HCT116 (cell line): ENCODE data around the gene COX6A2.

Source experiments
- EZH2 ChIP-seq: fragments of 200-600 bp; sonication (generic); IDR thresholded peaks from 2 replicates; pipeline ENCODE4 v1.6.1; 2017; ENCODE audit warnings: antibody characterized with exemption, mixed run types
- POLR2A ChIP-seq: IDR thresholded peaks from 2 replicates; pipeline ENCODE4 v1.7.0; 2011; ENCODE audit warnings: borderline replicate concordance; ENCODE audit not compliant: insufficient read depth, insufficient read length; ENCODE audit errors: extremely low read depth
- POLR2AphosphoS5 ChIP-seq: IDR thresholded peaks from 2 replicates; pipeline ENCODE4 v1.6.1; 2011; ENCODE audit warnings: mild to moderate bottlenecking, low read depth, low read length, moderate library complexity
- SP1 ChIP-seq: IDR thresholded peaks from 2 replicates; pipeline ENCODE4 v1.6.1; 2012; ENCODE audit warnings: low read depth
- ZFX ChIP-seq: fragments of 450-650 bp; IDR thresholded peaks from 2 replicates; pipeline ENCODE4 v1.6.1; 2017
- TF ChIP-seq, protein P1 (sequence below), 3 experiments: fragments of 200-600 bp in 1 of 3; sonication (generic) in 1 of 3; IDR thresholded peaks in 2 of 3; conservative IDR thresholded peaks in 1 of 3; 2 replicates each; pipeline ENCODE4 v1.5.1; 2012 to 2017; ENCODE audit warnings: low read depth in 2 of 3, low read length in 2 of 3, antibody characterized with exemption in 1 of 3, borderline replicate concordance in 1 of 3, control low read depth in 1 of 3, mild to moderate bottlenecking in 1 of 3, mixed read lengths in 1 of 3, mixed run types in 1 of 3, moderate library complexity in 1 of 3; ENCODE audit not compliant: insufficient read depth in 1 of 3
- TF ChIP-seq, protein P2 (sequence below): IDR thresholded peaks from 2 replicates; pipeline ENCODE4 v1.6.1; 2012

DNA sequence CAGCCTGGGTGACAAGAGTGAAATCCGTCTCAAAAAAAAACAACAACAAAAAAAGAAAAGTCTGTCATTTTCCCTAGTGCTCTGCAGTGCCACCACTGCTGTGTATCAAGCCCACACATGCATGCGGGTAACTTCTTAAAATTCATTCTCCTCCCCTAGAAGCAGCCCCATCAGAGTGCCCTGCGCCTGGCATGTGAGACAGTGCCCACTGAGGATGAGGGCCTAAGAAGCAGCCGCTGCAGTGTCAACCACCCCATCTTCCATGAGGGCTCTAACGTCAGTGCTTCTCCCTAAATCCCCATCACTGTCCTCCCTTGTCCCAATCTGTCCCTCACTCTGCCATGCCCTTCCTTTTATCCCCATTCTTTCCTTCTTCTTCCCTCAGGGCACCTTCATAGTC, 10.2 kb downstream of the COX6A2 start:
- TF ChIP-seq, protein P1, sequence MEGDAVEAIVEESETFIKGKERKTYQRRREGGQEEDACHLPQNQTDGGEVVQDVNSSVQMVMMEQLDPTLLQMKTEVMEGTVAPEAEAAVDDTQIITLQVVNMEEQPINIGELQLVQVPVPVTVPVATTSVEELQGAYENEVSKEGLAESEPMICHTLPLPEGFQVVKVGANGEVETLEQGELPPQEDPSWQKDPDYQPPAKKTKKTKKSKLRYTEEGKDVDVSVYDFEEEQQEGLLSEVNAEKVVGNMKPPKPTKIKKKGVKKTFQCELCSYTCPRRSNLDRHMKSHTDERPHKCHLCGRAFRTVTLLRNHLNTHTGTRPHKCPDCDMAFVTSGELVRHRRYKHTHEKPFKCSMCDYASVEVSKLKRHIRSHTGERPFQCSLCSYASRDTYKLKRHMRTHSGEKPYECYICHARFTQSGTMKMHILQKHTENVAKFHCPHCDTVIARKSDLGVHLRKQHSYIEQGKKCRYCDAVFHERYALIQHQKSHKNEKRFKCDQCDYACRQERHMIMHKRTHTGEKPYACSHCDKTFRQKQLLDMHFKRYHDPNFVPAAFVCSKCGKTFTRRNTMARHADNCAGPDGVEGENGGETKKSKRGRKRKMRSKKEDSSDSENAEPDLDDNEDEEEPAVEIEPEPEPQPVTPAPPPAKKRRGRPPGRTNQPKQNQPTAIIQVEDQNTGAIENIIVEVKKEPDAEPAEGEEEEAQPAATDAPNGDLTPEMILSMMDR (IDR thresholded peaks at IDR 0.05 in 2 of 3, conservative IDR thresholded peaks at IDR 0.05 in 1 of 3; ENCODE audit: borderline replicate concordance in 1 of 3, insufficient read depth in 1 of 3, low read depth in 2 of 3, low read length in 2 of 3): no peak
- TF ChIP-seq EZH2 (no peak), POLR2AphosphoS5 (no peak), POLR2A (no peak), ZFX (no peak), SP1 (no peak)
- TF ChIP-seq, protein P2, sequence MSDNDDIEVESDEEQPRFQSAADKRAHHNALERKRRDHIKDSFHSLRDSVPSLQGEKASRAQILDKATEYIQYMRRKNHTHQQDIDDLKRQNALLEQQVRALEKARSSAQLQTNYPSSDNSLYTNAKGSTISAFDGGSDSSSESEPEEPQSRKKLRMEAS: no peak
